Ishikawa (cell line): ENCODE measurements around the gene S100A10.

Experiments
- CEBPB ChIP-seq: IDR thresholded peaks from 2 replicates; pipeline ENCODE4 v1.6.1; 2012
- EP300 ChIP-seq: IDR thresholded peaks from 2 replicates; pipeline ENCODE4 v1.6.1; 2012; ENCODE audit warnings: borderline replicate concordance
- TAF1 ChIP-seq: IDR thresholded peaks from 2 replicates; pipeline ENCODE4 v1.6.1; 2012; ENCODE audit warnings: low read depth, mild to moderate bottlenecking
- USF1 ChIP-seq: IDR thresholded peaks from 2 replicates; pipeline ENCODE4 v1.6.1; 2012
- YY1 ChIP-seq: IDR thresholded peaks from 2 replicates; pipeline ENCODE4 v1.6.1; 2012; ENCODE audit warnings: low read depth

- TF ChIP-seq CEBPB (no peak), YY1 (no peak), TAF1 (no peak), EP300 (no peak), USF1 (no peak)
Observed at GRCh38 chr1:151936653-151937052, 57.0 kb downstream of the S100A10 start.
